ENCODE measurements around the gene TOM1.

Gene TOM1

DNA sequence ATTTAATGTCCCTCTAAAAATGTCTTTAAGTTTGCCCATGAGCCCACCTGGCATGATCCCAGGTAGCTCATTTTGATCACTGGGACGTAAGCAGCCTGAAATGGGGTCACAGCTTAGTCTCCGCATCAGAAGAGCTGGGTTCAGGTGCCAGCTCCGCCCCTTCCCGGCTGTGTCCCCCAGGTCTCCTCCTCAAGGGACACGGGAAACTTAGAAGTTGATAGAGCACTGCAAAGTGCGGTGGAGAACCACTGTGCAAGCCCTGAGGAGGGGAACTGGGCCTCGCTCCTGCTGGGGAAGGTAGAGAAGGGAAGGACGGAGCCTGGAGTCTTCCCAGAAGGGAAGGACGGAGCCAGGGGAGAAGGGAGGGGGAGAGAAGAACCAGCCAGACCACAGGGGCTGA, 7.7 kb downstream of the TOM1 start:
- no peak for DNase-seq (ENCODE audit: low spot score)

- DNase-seq (ENCODE audit: low spot score) = no peak
Observed at GRCh38 chr22:35307892-35308291, 8.2 kb downstream of the TOM1 start.

GRCh38 chr22:35308480-35309021, 8.9 kb downstream of the TOM1 start:
- no peak for DNase-seq (ENCODE audit: low spot score)

DNA sequence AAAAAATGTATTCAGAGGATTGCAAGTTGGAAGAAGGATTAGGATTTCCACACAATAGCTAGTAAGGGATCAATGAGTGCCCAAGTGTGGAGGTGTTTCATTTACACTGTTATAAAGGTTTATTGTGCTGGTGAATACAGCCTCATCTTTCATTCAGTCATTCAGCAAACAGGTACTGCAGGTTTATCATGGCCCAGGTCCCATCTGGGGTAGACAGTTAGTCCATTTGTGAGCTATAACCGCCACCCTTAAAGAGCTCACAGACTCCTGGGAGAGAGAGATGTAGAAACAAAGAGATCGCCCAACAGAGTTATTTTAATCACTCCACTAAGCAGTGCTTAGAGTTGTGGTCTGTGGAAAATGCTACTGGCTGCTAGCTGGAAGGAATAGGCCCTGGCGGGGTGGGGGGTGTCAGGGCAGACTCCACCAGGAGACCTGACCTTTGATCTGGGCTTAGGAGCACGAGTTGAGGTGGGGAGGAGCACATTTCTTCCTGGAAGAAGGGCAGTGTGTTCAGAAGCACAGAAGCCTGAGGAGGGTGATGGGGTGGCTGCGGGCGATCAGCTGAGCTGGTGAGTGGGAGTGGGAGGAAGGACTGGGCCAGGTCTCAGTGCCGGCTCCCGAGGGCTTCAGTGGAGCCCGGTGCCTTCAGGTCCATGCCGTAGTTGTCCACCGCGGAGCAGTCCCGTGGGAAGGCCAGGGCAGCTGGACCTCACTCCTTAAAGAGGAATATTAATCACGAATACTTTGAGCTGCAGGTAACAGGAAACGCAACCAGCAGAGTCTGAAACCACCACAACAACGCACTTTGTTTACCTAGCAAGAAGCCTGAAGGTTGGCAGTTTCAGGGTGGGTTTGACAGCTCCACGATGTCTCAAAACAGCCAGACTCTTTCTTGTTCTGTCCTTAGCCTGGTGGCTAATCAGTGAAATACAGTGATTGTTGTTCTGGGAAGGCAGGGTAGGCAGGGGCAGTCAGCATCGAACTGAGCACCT, 11.2 kb downstream of the TOM1 start:
- DNase-seq (ENCODE audit: low spot score) = no peak

GRCh38 chr22:35311551-35311999, 11.9 kb downstream of the TOM1 start:
- no peak for DNase-seq (ENCODE audit: low spot score)

GRCh38 chr22:35312198-35313059, 12.7 kb downstream of the TOM1 start:
- DNase-seq (ENCODE audit: low spot score) = no peak

DNA sequence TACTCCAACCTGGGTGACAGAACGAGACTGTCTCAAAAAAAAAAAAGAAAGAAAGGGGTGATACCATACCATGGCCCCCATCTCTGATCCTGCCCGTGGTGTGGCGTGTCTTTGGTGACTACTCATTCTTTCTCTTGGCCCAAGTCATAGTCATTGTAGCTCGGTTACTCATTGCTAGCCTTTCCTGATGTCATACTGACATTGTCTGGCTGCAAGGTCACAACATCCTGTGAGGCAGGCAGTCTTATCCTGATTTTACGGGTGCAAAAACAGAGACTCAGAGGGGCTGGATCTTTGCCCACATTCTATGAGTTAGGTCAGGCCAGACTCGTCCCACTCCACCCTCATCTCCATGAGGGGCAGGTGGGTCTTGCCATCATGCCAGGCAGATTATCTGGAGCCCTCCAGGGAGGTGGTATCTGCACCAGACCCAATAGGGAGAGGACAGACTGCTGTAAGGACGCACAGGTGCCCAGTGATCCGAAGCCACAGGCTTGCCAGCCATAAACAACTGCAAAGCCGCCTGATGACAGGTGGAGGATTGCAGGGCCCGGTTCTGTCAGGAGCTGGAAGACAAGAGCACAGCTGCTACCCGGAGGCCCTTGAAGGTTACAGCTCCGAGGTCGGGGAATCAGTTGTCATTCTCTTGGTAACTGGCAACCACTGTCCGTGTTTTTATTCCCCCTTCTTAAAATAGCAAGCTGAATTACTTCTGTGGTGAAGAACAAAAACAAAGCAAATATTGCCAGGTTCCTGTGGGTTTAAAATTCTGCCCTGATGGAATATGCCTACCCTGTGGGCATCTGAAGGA, 13.8 kb downstream of the TOM1 start:
- no peak for DNase-seq (ENCODE audit: low spot score)

DNA sequence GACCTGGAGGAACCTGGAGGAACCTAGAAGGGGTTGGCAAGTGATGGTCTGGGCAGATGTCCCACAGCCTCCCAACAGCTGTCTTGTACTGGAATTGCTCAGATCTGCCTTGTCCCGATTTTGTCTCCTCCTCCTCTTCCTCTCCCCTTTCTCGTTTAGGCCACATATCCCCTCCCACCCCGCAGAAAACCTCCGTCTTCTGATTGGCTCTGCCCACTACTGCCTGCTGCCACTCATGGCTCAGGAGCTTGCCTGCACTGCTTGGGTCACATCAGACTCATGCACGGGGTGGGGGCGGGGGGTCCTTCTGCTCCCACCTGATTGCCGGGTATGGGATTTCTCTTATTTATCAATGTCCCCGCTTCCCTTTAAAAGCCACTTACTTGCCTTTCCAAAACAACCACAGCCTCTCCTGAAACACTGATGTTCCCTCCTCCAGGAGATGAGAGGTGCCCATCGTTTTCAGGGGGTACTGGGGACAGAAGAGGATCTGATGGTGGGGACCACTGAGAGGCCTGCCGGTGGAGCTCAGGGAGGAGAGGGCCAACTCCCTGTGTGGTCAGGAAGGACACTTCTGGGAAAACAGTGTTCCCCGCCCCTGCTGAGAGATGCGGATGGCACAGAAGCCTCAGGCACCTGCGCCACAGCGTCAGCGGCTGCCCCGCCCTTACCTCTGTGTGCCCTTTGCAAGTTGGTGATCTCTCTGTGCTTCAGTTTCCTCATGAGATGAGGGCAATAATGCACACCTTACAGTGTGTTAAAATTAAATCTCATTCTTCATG, 14.7 kb downstream of the TOM1 start:
- no peak for DNase-seq (ENCODE audit: low spot score)

GRCh38 chr22:35315141-35315854, 15.6 kb downstream of the TOM1 start:
- DNase-seq (ENCODE audit: low spot score) = no peak

DNA sequence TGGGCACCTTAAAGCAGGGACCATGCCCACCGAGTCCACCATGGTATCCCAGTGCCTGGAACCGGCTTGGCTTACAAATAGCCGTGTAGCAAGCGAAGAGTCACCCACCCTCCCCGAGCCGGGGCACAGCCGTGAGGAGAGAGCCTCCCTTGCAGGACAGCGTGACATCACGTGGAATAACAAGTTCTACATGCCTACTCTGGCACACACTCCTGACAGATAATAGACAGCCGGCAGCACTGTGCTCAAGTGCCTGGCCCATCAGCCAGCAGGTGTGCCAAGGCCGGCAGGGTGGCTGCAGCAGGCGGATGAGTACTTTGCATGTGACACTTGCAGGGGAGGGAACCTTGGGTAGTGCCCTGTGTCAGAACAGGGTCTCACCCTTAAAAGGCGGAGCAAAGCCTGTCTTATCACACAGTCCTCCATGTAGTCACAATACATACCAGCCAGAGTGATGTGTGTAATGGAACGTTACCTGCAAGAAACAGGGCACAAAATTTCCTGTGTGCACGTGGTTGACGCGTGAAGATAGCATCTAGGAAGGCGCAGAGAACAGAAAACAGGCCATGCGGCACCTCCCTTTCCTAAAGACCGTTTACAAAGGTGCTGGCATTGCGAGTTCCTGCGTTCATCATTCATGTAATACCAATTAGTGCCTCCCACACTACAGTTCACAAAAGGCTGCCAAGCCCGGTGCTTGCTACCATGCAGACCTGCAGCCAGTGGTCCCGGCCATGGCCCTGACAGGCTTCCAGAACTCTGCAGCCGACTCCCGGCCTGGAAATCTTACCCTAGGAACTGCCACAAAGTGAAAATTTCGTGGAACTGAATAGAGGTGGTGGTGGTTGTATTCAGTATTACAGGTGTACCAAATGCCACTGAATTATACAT, 16.4 kb downstream of the TOM1 start:
- DNase-seq (ENCODE audit: low spot score) = no peak

- no peak for DNase-seq (ENCODE audit: low spot score)
Observed at GRCh38 chr22:35316751-35317150, 17.1 kb downstream of the TOM1 start.

DNA sequence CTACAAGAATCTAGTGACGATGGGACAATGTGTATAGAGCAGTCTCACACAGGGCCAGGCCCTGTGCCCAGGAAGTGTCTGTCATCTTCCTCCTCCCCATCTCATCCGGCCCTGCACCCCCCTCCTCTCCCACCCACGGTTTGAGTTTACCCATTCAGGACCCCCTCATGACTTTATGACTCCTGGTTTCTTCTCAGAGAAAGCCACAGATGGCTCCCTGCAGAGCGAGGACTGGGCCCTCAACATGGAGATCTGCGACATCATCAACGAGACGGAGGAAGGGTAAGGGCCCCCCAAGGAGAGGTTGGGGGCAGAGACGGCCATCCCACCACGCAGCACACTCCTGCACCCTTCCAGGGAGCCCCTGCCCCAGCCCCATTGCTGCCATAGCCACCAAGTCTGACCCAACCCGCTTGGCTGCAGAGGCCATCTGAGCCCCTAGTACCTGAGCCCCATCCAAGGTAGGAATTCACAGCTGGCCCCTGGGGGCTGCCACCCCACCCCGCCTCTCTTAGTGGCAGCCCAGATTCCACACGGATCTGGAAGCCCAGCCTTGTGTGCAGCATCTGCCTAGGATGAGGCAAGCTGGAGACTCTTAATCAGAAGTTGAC, 18.1 kb downstream of the TOM1 start:
- no peak for DNase-seq (ENCODE audit: low spot score)

GRCh38 chr22:35318346-35319215, 18.9 kb downstream of the TOM1 start:
- no peak for DNase-seq (ENCODE audit: low spot score)

- no peak for DNase-seq (ENCODE audit: low spot score)
Observed at GRCh38 chr22:35319244-35319985, 19.7 kb downstream of the TOM1 start.

GRCh38 chr22:35322126-35322525, 22.4 kb downstream of the TOM1 start:
- no peak for DNase-seq (ENCODE audit: low spot score)

DNA sequence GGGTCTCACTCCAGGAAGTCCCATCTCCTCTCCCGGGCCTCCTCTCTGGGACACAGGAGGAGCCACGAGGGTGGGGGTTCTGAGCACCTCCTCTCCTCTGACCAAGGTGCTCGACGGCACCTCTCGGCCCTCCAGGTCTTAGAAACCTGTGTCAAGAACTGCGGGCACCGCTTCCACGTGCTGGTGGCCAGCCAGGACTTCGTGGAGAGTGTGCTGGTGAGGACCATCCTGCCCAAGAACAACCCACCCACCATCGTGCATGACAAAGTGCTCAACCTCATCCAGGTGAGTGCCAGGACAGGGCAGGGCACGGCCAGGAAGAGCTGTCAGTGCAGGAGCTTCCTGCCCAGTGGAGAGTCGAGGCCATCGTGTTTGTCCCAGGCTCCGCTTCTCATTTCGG, 23.2 kb downstream of the TOM1 start:
- no peak for DNase-seq (ENCODE audit: low spot score)

GRCh38 chr22:35323305-35323704, 23.6 kb downstream of the TOM1 start:
- no peak for DNase-seq (ENCODE audit: low spot score)
